Measurements from ENCODE around the gene PCDHB5.
"Not testable (repeated sequence)": the region's sequence is repeated elsewhere in the genome, so short reads cannot be mapped to it uniquely, and the experiment has no call there.

GRCh38 chr5:141157901-141158300 is 22.9 kb downstream of the PCDHB5 start:
- TF ChIP-seq CTCF (IDR thresholded peaks at IDR 0.05; ENCODE audit: low read depth, low read length); POLR2A (IDR thresholded peaks at IDR 0.05; ENCODE audit: extremely low read depth, insufficient read length); MAX (IDR thresholded peaks at IDR 0.05; ENCODE audit: low read depth, low read length): not testable (repeated sequence)
